K562 (cell line): ENCODE results near the gene ABR. TPM values are rescaled to one million over a fixed set of nuclear protein-coding genes. Genes with fewer than 3 reads are reported as not detected.

ENCODE experiments used
- ATAC-seq: fragments of 200-7000 bp; cut with Tn5 transposase; 3 replicates; pipeline ENCODE4 v1.9.1; 2020; ENCODE audit warnings: moderate library complexity
- BruUV-seq: library from RNA; stranded (reverse); fragments of 400-500 nt; replicated peaks from 2 replicates; lab custom pipeline; 2021; lab: Mats Ljungman, UMichigan
- CTCF ChIA-PET: fragments of 300-600 bp; formaldehyde crosslinking; extraction: SDS; loops from one replicate; lab custom pipeline; 2021; ENCODE audit warnings: low intra/inter-chr PET ratio; lab: Yijun Ruan, JAX
- POLR2A ChIA-PET: fragments of 300-600, 350-650 bp; sonication (Branson Sonifier 250); formaldehyde crosslinking; extraction: SDS; loops from one replicate; lab custom pipeline; 2021; ENCODE audit warnings: antibody characterized with exemption, inconsistent platforms; lab: Yijun Ruan, JAX
- DNase-seq, 4 experiments: peaks; one replicate each; pipeline versions ENCODE4 v3.0.0 to v3.0.0-alpha.2; 2011 to 2018; ENCODE audit warnings: low spot score in 3 of 4, mixed read lengths in 3 of 4; ENCODE audit errors: extremely low read depth in 1 of 4
- FAIRE-seq: peaks from 2 replicates; lab custom pipeline; 2011; peaks lifted over from hg19 to GRCh38; lab: Jason Lieb, UNC
- H2AFZ ChIP-seq: 2 replicates; pipeline ENCODE4 v1.6.0; 2011; ENCODE audit warnings: low read depth, low read length, control low read depth, inconsistent platforms
- H3K27ac ChIP-seq: fragments of 200-600 bp; 3 replicates; pipeline ENCODE4 v1.8.0; 2011; ENCODE audit warnings: low read depth, mild to moderate bottlenecking, control low read depth, inconsistent platforms, low read length, moderate library complexity, mixed read lengths; ENCODE audit errors: extremely low read depth
- H3K27me3 ChIP-seq, 2 experiments: fragments of 300-600 bp in 1 of 2; 2 replicates in 1 of 2; 3 replicates in 1 of 2; pipeline versions ENCODE4 v1.6.0 to v1.8.0; 2011; ENCODE audit warnings: inconsistent platforms in 2 of 2, low read length in 2 of 2, mild to moderate bottlenecking in 1 of 2, mixed read lengths in 1 of 2, moderate library complexity in 1 of 2; ENCODE audit not compliant: control insufficient read depth in 2 of 2, insufficient read depth in 2 of 2
- H3K36me3 ChIP-seq: fragments of 300-600 bp; 3 replicates; pipeline ENCODE4 v1.8.0; 2011; ENCODE audit warnings: mild to moderate bottlenecking, low read length, inconsistent platforms; ENCODE audit not compliant: control insufficient read depth, insufficient read depth
- H3K4me1 ChIP-seq, 2 experiments: fragments of 200-600 bp in 1 of 2; replicated peaks in 1 of 2; 2 replicates in 1 of 2; 3 replicates in 1 of 2; pipeline versions ENCODE4 v1.5.1 to v1.8.0; 2011; ENCODE audit warnings: inconsistent platforms in 2 of 2, low read length in 2 of 2, mild to moderate bottlenecking in 1 of 2, mixed read lengths in 1 of 2, moderate library complexity in 1 of 2; ENCODE audit not compliant: control insufficient read depth in 2 of 2, insufficient read depth in 2 of 2
- H3K4me2 ChIP-seq: 2 replicates; pipeline ENCODE4 v1.6.1; 2011; ENCODE audit warnings: low read length, control low read depth, inconsistent platforms, mixed read lengths; ENCODE audit not compliant: insufficient read depth
- H3K4me3 ChIP-seq: fragments of 200-600 bp; sonication (generic), shearing (Covaris generic); 2 replicates; pipeline ENCODE4 v1.5.1; 2016; ENCODE audit warnings: control low read depth, inconsistent platforms
- H3K79me2 ChIP-seq: fragments of 200-600 bp; 3 replicates; pipeline ENCODE4 v1.8.0; 2011; ENCODE audit warnings: low read length, inconsistent platforms; ENCODE audit not compliant: control insufficient read depth, insufficient read depth
- H3K9ac ChIP-seq, 2 experiments: 2 replicates each; pipeline versions ENCODE4 v1.6.0 to v1.6.1; 2011; ENCODE audit warnings: low read depth in 2 of 2, low read length in 2 of 2, control low read depth in 1 of 2, inconsistent platforms in 1 of 2, mild to moderate bottlenecking in 1 of 2, mixed read lengths in 1 of 2; ENCODE audit not compliant: insufficient read depth in 1 of 2
- H3K9me1 ChIP-seq: one replicate; pipeline ENCODE4 v1.6.0; 2011; ENCODE audit warnings: inconsistent platforms, mild to moderate bottlenecking, low read length, moderate library complexity; ENCODE audit not compliant: control insufficient read depth, insufficient read depth
- H3K9me3 ChIP-seq: replicated peaks from 2 replicates; pipeline ENCODE4 v1.5.1; 2011; ENCODE audit warnings: low read depth, low read length, inconsistent platforms; ENCODE audit not compliant: control insufficient read depth, insufficient read depth
- H4K20me1 ChIP-seq: replicated peaks from 2 replicates; pipeline ENCODE4 v1.6.1; 2011; ENCODE audit warnings: low read length, inconsistent platforms, mixed read lengths; ENCODE audit not compliant: control insufficient read depth, insufficient read depth
- CEBPG ChIP-seq, 3 experiments: fragments of 200-800 bp in 1 of 3; sonication (Bioruptor generic) in 1 of 3; sonication (generic) in 1 of 3; formaldehyde crosslinking in 1 of 3; IDR thresholded peaks in 2 of 3; conservative IDR thresholded peaks in 1 of 3; 2 replicates each; pipeline versions ENCODE4 v1.6.1 to v1.8.0; 2016 to 2022; ENCODE audit warnings: missing compliant biosample characterization in 2 of 3, missing genetic modification characterization in 2 of 3, mild to moderate bottlenecking in 1 of 3, missing genetic modification reagents in 1 of 3
- E2F1 ChIP-seq: sonication (generic); formaldehyde crosslinking; IDR thresholded peaks from 2 replicates; pipeline ENCODE4 v1.8.1; 2023; ENCODE audit warnings: mild to moderate bottlenecking, missing genetic modification reagents, moderate library complexity
- HLTF ChIP-seq: fragments of 450-650 bp; IDR thresholded peaks from 2 replicates; pipeline ENCODE4 v1.6.1; 2016
- LARP7 ChIP-seq: fragments of 450-650 bp; IDR thresholded peaks from 2 replicates; pipeline ENCODE4 v1.6.1; 2016
- MEF2D ChIP-seq: conservative IDR thresholded peaks from 2 replicates; pipeline ENCODE4 v1.6.1; 2016; ENCODE audit warnings: low read depth, missing genetic modification characterization, missing compliant biosample characterization
- NR2C1 ChIP-seq, 2 experiments: fragments of 450-650 bp; IDR thresholded peaks; 2 replicates each; pipeline ENCODE4 v1.6.1; 2017; ENCODE audit warnings: mild to moderate bottlenecking in 2 of 2, antibody characterized with exemption in 1 of 2, inconsistent platforms in 1 of 2, missing compliant biosample characterization in 1 of 2, missing genetic modification characterization in 1 of 2
- PRPF4 ChIP-seq: fragments of 200-400 bp; formaldehyde crosslinking; IDR thresholded peaks from one replicate; pipeline ENCODE4 v1.6.1; 2017; ENCODE audit warnings: low read length, low read depth, mild to moderate bottlenecking; ENCODE audit not compliant: insufficient read depth, poor library complexity, severe bottlenecking
- TCF7 ChIP-seq: sonication (generic); IDR thresholded peaks from 2 replicates; pipeline ENCODE4 v1.6.1; 2016; ENCODE audit warnings: antibody characterized with exemption, borderline replicate concordance
- THRAP3 ChIP-seq: fragments of 450-650 bp; IDR thresholded peaks from 2 replicates; pipeline ENCODE4 v1.6.1; 2016; ENCODE audit warnings: mild to moderate bottlenecking, inconsistent platforms, borderline replicate concordance
- YY1 ChIP-seq, 3 experiments: IDR thresholded peaks; 2 replicates each; pipeline ENCODE4 v1.6.1; 2011; ENCODE audit warnings: low read length in 2 of 3, mild to moderate bottlenecking in 2 of 3, moderate library complexity in 2 of 3, borderline replicate concordance in 1 of 3, control low read depth in 1 of 3, low read depth in 1 of 3; ENCODE audit not compliant: insufficient read depth in 3 of 3, insufficient replicate concordance in 2 of 3, control insufficient read depth in 1 of 3, insufficient read length in 1 of 3; ENCODE audit errors: extremely low read depth in 1 of 3
- ZFX ChIP-seq: sonication (generic); formaldehyde crosslinking; IDR thresholded peaks from 2 replicates; pipeline ENCODE4 v1.8.0; 2022; ENCODE audit warnings: mild to moderate bottlenecking, missing genetic modification reagents, moderate library complexity
- ZNF318 ChIP-seq, 2 experiments: fragments of 450-650 bp; IDR thresholded peaks; 2 replicates each; pipeline ENCODE4 v1.6.1; 2016; ENCODE audit warnings: mild to moderate bottlenecking in 2 of 2, borderline replicate concordance in 1 of 2, low read depth in 1 of 2, moderate library complexity in 1 of 2
- WGBS: fragments of 100-300 bp; shearing (Covaris generic); methylation state at CpG from one replicate; pipeline ENCODE4 v1.1.6; 2016; ENCODE audit warnings: low coverage, mixed read lengths; ENCODE audit not compliant: insufficient coverage; ENCODE audit errors: missing lambda C conversion rate; 5-methylcytosine and 5-hydroxymethylcytosine counted together
- in situ Hi-C: fragments of 300-500 bp; cut with MboI; formaldehyde crosslinking; loops from 4 replicates; pipeline ENCODE4 v1.15.0; 2018; ENCODE audit warnings: inconsistent platforms, mixed read lengths
- intact Hi-C: fragments of 100-400 bp; cut with micrococcal nuclease; formaldehyde crosslinking; loops from 2 replicates; pipeline ENCODE4 v1.14.2; 2022
- polyA plus RNA-seq, 8 experiments: library from polyadenylated mRNA; depleted of rRNA in 4 of 8; stranded (reverse) in 5 of 8; unstranded in 3 of 8; fragments of >200 nt; fragmentation: Nextera tagmentation in 2 of 8; fragmentation: Illumina TruSeq in 1 of 8; extraction: Ambion mirVana in 2 of 8; extraction: Trizol in 1 of 8; gene quantifications; 2 replicates each; pipeline versions ENCODE4 v1.2.1 to v1.2.3, GENCODE V29; 2011 to 2014; ENCODE audit warnings: inconsistent platforms in 1 of 8, missing spikeins in 1 of 8
- total RNA-seq, 7 experiments: library from RNA; depleted of rRNA in 6 of 7; stranded (reverse); fragments of >200 nt in 6 of 7; fragmentation: Illumina TruSeq in 2 of 7; extraction: Trizol in 2 of 7; gene quantifications; 2 replicates each; pipeline versions ENCODE4 v1.2.1 to v1.2.3, GENCODE V29; 2011 to 2021; ENCODE audit warnings: low replicate concordance in 1 of 7

The ABR gene
- total and polyA plus RNA-seq, 9 of the 15 experiments (the other 6 are each of a cell fraction or from before 2014, with no cell fraction given) = 0.07 to 1.6 (median 0.37) TPM; not detected in 1

GRCh38 chr17:977166-977565 lies 202.6 kb downstream of the ABR start:
- H2AFZ ChIP-seq = no peak overlapping the region
- in situ Hi-C loops (loop anchor here (10.0 kb wide), 1 partner anchor 92 kb away; no protein-coding TSS in a partner anchor), intact Hi-C loops (no loop called here)
- H3K4me2 ChIP-seq = no peak overlapping the region
- H4K20me1 ChIP-seq = no peaks in the 10 kb centered on the region
- no peaks in the 10 kb centered on the region for H3K79me2 ChIP-seq
- no peak for ATAC-seq
- H3K36me3 ChIP-seq = no peaks in the 10 kb centered on the region
- H3K9me1 ChIP-seq = no peaks in the 10 kb centered on the region
- CTCF ChIA-PET = no interaction called here
- no peak for DNase-seq
- no peak overlapping the region for H3K9ac ChIP-seq
- FAIRE-seq = no peak
- peaks cover 0 to 25% of the 10 kb centered on the region in 2 experiments; a peak in 2 of 5 replicates for H3K4me1 ChIP-seq
- H3K9me3 ChIP-seq = no peaks in the 10 kb centered on the region
- no peak overlapping the region for H3K4me3 ChIP-seq
- 16% methylated on average over 6 of the region's 6 CpGs for WGBS
- no TSS peak for BruUV-seq
- no peak overlapping the region for H3K27ac ChIP-seq
- POLR2A ChIA-PET = no interaction called here
- peaks cover 10 to 32% of the 10 kb centered on the region in 2 experiments; a peak in 4 of 5 replicates for H3K27me3 ChIP-seq
- no peak for TF ChIP-seq PRPF4
- no peak for TF ChIP-seq LARP7
- TF ChIP-seq E2F1 = no peak
- TF ChIP-seq CEBPG (CRISPR knock-in tag; IDR thresholded peaks at IDR 0.05) = no peak
- TF ChIP-seq CEBPG (tag; conservative IDR thresholded peaks at IDR 0.05 in 1 of 2, IDR thresholded peaks at IDR 0.05 in 1 of 2) = no peak
- TF ChIP-seq TCF7 = no peak
- TF ChIP-seq ZNF318 (IDR thresholded peaks at IDR 0.05; ENCODE audit: borderline replicate concordance in 1 of 2, low read depth in 1 of 2) = no peak
- TF ChIP-seq NR2C1 (IDR thresholded peaks at IDR 0.05) = no peak
- TF ChIP-seq NR2C1 (tag; IDR thresholded peaks at IDR 0.05) = no peak
- no peak for TF ChIP-seq MEF2D
- TF ChIP-seq ZFX (CRISPR knock-in tag) = no peak
- TF ChIP-seq YY1 (IDR thresholded peaks at IDR 0.05; ENCODE audit: borderline replicate concordance in 1 of 3, control insufficient read depth in 1 of 3, extremely low read depth in 1 of 3, insufficient read depth in 3 of 3, insufficient read length in 1 of 3, insufficient replicate concordance in 2 of 3, low read depth in 1 of 3, low read length in 2 of 3) = no peak
- no peak for TF ChIP-seq THRAP3
- no peak for TF ChIP-seq HLTF
